ENCODE measurements around the gene WT1. TPM values are rescaled to one million over a fixed set of nuclear protein-coding genes. Genes with fewer than 3 reads are reported as not detected.

Gene WT1
- total RNA-seq, 1 experiment from 2014 or later, result not detected

GRCh38 chr11:32422545-32422944, 12.8 kb downstream of the WT1 start (continued):
- TF ChIP-seq ZNF416 (CRISPR knock-in tag; IDR thresholded peaks at IDR 0.05), result no peak
- TF ChIP-seq NFATC4 (CRISPR knock-in tag; IDR thresholded peaks at IDR 0.05), result no peak

GRCh38 chr11:32421992-32422391, 13.3 kb downstream of the WT1 start:
- no peaks in the 10 kb centered on the region for H3K36me3 Mint-ChIP-seq
- no peak for DNase-seq (ENCODE audit: low spot score)
- ChIA-PET POLR2A (no interaction called here), CTCF (interaction anchor here (1.7 to 2.1 kb wide), 2 partner anchors 9 to 36 kb away, joined by 10 to 11 read pairs; no protein-coding TSS in a partner anchor)
- H3K27ac Mint-ChIP-seq, result no peak overlapping the region
- no peak overlapping the region for H3K4me3 Mint-ChIP-seq
- ATAC-seq, result no peak
- peaks cover 51% of the 10 kb centered on the region for H3K27me3 Mint-ChIP-seq (ENCODE audit: low read depth)
- no peaks in the 10 kb centered on the region for H3K9me3 Mint-ChIP-seq
- TF ChIP-seq NFATC4 (CRISPR knock-in tag; IDR thresholded peaks at IDR 0.05) (no peak), NFYB (CRISPR knock-in tag; conservative IDR thresholded peaks at IDR 0.05; ENCODE audit: low read depth) (no peak), FOXP4 (CRISPR knock-in tag; IDR thresholded peaks at IDR 0.05) (no peak)
- H3K4me1 Mint-ChIP-seq, result peaks cover 38% of the 10 kb centered on the region

DNA sequence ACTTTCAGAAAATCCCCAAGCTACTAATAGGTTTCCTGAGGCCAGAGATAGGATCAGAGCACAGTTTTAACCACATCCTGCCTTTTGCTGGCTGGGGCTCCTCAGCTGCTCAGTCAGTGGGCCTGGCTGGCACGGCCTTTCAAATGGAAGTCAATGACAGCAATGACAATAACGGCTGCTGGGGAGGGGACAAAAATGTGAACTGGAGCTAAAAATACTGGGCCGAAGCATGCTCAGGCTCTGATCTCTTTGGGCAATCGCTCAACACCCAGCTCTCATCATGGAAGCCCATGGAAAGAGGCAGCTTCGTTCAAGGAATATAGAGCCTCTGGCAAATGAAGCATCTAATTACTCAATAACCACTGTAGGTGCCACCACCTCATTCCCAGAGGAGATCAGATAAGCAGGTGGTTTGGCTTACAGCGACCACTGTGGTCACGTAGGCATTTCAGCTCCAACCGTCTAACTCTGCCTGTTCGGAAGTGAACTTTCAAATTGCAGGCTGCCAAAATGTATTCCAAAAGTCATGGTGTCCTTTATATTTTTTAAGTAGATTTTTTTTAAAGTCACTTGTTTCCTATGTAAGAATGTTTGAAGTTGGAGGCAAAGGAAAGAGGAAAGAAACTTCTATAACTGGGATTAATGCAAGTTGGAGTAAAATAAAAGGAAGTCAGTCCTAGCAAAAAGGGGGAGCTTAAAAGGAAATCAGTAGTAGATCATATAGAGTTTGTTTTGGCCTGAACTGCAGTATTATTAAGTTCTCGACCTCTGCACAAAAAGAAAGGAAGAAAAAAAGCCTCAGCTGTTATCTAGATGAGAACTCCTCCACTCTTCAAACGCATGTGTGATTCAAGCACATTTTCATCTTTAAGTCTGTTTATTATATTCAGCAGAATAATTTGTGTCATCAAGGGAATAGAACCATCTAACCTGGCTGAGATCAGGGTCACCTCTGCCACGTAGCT, 14.1 kb downstream of the WT1 start:
- no peak overlapping the region for H3K27ac Mint-ChIP-seq
- CTCF ChIA-PET, result interaction anchor here (1.7 to 2.1 kb wide), 2 partner anchors 10 to 35 kb away, joined by 10 to 11 read pairs; no protein-coding TSS in a partner anchor
- peaks cover 34% of the 10 kb centered on the region for H3K4me1 Mint-ChIP-seq
- H3K36me3 Mint-ChIP-seq, result no peaks in the 10 kb centered on the region
- DNase-seq (ENCODE audit: low spot score) (no peak), ATAC-seq (no peak)
- no peak overlapping the region for H3K4me3 Mint-ChIP-seq
- TF ChIP-seq, protein P1, sequence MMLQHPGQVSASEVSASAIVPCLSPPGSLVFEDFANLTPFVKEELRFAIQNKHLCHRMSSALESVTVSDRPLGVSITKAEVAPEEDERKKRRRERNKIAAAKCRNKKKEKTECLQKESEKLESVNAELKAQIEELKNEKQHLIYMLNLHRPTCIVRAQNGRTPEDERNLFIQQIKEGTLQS (CRISPR knock-in tag; conservative IDR thresholded peaks at IDR 0.05), result no peak
- TF ChIP-seq ZNF423 (CRISPR knock-in tag; IDR thresholded peaks at IDR 0.05) (no peak), CREM (CRISPR knock-in tag; IDR thresholded peaks at IDR 0.05) (no peak), ERG (CRISPR knock-in tag; IDR thresholded peaks at IDR 0.05) (no peak), CBFB (CRISPR knock-in tag; IDR thresholded peaks at IDR 0.05; ENCODE audit: low read depth) (no peak)
- TF ChIP-seq, protein P2, sequence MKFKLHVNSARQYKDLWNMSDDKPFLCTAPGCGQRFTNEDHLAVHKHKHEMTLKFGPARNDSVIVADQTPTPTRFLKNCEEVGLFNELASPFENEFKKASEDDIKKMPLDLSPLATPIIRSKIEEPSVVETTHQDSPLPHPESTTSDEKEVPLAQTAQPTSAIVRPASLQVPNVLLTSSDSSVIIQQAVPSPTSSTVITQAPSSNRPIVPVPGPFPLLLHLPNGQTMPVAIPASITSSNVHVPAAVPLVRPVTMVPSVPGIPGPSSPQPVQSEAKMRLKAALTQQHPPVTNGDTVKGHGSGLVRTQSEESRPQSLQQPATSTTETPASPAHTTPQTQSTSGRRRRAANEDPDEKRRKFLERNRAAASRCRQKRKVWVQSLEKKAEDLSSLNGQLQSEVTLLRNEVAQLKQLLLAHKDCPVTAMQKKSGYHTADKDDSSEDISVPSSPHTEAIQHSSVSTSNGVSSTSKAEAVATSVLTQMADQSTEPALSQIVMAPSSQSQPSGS (CRISPR knock-in tag; IDR thresholded peaks at IDR 0.05; ENCODE audit: borderline replicate concordance, low read depth), result no peak
- POLR2A ChIA-PET, result interaction anchor here (0.5 kb wide), 1 partner anchor 18 kb away, joined by 3 read pairs; no protein-coding TSS in a partner anchor
- H3K27me3 Mint-ChIP-seq (ENCODE audit: low read depth), result peaks cover 47% of the 10 kb centered on the region
- H3K9me3 Mint-ChIP-seq, result no peaks in the 10 kb centered on the region

DNA sequence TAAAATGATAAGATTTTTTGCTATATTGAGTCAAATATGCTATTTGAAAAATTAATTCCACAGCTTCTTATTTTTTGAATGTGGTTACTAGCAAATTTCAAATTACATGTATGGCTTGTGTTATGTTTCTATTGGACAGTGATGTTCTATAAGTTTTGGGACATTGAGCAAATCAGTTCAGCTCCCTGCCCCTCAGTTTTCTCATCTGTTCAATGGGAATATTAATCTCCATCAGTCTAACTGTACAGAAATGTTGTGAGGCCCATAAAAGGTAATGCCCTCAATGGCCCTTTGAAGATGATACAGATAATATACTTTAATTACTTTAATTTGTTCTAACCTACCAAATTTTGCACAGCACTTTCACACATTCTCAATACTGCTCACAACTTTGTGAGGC, 15.2 kb downstream of the WT1 start:
- Mint-ChIP-seq H3K36me3 (no peaks in the 10 kb centered on the region), H3K27ac (no peak overlapping the region), H3K9me3 (no peaks in the 10 kb centered on the region), H3K4me3 (no peak overlapping the region), H3K4me1 (peaks cover 23% of the 10 kb centered on the region), H3K27me3 (ENCODE audit: low read depth) (peaks cover 38% of the 10 kb centered on the region)
- ChIA-PET POLR2A (no interaction called here), CTCF (interaction anchor here (1.7 to 2.1 kb wide), 2 partner anchors 11 to 34 kb away, joined by 10 to 11 read pairs; no protein-coding TSS in a partner anchor)
- ATAC-seq, result no peak
- DNase-seq (ENCODE audit: low spot score), result no peak
- TF ChIP-seq PRDM15 (CRISPR knock-in tag; IDR thresholded peaks at IDR 0.05) (no peak), ZNF121 (CRISPR knock-in tag; IDR thresholded peaks at IDR 0.05) (no peak), CREB1 (CRISPR knock-in tag; IDR thresholded peaks at IDR 0.05) (no peak), E2F5 (CRISPR knock-in tag; IDR thresholded peaks at IDR 0.05) (no peak)
- TF ChIP-seq, protein P3, sequence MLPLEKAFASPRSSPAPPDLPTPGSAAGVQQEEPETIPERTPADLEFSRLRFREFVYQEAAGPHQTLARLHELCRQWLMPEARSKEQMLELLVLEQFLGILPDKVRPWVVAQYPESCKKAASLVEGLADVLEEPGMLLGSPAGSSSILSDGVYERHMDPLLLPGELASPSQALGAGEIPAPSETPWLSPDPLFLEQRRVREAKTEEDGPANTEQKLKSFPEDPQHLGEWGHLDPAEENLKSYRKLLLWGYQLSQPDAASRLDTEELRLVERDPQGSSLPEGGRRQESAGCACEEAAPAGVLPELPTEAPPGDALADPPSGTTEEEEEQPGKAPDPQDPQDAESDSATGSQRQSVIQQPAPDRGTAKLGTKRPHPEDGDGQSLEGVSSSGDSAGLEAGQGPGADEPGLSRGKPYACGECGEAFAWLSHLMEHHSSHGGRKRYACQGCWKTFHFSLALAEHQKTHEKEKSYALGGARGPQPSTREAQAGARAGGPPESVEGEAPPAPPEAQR (CRISPR knock-in tag; IDR thresholded peaks at IDR 0.05), result no peak
